BE2C (cell line): Measurements from ENCODE around the gene ASB14.

Experiments used
- DNase-seq: peaks from one replicate; pipeline ENCODE4 v3.0.0-alpha.2; 2020
- H3K27me3 ChIP-seq: fragments of 250-450 bp; sonication (Bioruptor Pico); 2 replicates; pipeline ENCODE4 v1.5.1; 2020; ENCODE audit warnings: mild to moderate bottlenecking
- H3K36me3 ChIP-seq: fragments of 250-450 bp; sonication (Bioruptor Pico); 2 replicates; pipeline ENCODE4 v1.5.1; 2020; ENCODE audit warnings: mild to moderate bottlenecking
- H3K4me1 ChIP-seq: fragments of 250-450 bp; sonication (Bioruptor Pico); 2 replicates; pipeline ENCODE4 v1.5.1; 2020
- H3K4me3 ChIP-seq: 2 replicates; pipeline ENCODE4 v1.5.1; 2011; ENCODE audit warnings: low read depth, low read length
- H3K9me3 ChIP-seq: fragments of 250-450 bp; sonication (Bioruptor Pico); 2 replicates; pipeline ENCODE4 v1.5.1; 2020
- TF ChIP-seq, protein P1 (sequence below): IDR thresholded peaks from 2 replicates; pipeline ENCODE4 v1.5.1; 2012; ENCODE audit warnings: mild to moderate bottlenecking, low read depth, low read length

The ASB14 gene

DNA sequence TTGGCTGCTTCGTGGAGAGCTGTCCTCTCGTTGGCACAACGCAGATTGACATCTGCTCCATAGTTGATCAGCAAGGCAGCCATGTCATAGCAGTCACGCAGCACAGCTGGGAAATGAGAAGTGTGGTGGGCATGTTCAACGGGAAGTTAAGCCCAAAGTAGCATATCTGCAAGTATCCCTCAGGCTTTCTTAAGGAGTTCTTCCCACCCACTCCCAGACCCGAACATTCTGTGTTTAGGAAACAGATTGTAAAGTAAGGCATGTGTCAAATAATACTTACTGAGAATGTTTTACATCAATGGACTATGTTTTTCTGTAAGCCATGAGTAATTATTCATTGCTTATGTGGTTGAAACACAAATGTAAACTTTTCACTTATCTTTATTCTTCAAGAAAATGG is 9.2 kb downstream of the ASB14 start:
- H3K4me1 ChIP-seq = no peaks in the 10 kb centered on the region
- H3K9me3 ChIP-seq = no peaks in the 10 kb centered on the region
- no peaks in the 10 kb centered on the region for H3K27me3 ChIP-seq
- TF ChIP-seq, protein P1, sequence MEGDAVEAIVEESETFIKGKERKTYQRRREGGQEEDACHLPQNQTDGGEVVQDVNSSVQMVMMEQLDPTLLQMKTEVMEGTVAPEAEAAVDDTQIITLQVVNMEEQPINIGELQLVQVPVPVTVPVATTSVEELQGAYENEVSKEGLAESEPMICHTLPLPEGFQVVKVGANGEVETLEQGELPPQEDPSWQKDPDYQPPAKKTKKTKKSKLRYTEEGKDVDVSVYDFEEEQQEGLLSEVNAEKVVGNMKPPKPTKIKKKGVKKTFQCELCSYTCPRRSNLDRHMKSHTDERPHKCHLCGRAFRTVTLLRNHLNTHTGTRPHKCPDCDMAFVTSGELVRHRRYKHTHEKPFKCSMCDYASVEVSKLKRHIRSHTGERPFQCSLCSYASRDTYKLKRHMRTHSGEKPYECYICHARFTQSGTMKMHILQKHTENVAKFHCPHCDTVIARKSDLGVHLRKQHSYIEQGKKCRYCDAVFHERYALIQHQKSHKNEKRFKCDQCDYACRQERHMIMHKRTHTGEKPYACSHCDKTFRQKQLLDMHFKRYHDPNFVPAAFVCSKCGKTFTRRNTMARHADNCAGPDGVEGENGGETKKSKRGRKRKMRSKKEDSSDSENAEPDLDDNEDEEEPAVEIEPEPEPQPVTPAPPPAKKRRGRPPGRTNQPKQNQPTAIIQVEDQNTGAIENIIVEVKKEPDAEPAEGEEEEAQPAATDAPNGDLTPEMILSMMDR = no peak
- no peaks in the 10 kb centered on the region for H3K36me3 ChIP-seq
- H3K4me3 ChIP-seq = no peak overlapping the region
- DNase-seq = no peak

GRCh38 chr3:57281715-57282114 is 10.8 kb downstream of the ASB14 start:
- H3K9me3 ChIP-seq = no peaks in the 10 kb centered on the region
- H3K4me3 ChIP-seq = no peak overlapping the region
- H3K27me3 ChIP-seq = no peaks in the 10 kb centered on the region
- TF ChIP-seq, protein P1 = no peak
- H3K4me1 ChIP-seq = no peaks in the 10 kb centered on the region
- no peak for DNase-seq
- H3K36me3 ChIP-seq = no peaks in the 10 kb centered on the region

DNA sequence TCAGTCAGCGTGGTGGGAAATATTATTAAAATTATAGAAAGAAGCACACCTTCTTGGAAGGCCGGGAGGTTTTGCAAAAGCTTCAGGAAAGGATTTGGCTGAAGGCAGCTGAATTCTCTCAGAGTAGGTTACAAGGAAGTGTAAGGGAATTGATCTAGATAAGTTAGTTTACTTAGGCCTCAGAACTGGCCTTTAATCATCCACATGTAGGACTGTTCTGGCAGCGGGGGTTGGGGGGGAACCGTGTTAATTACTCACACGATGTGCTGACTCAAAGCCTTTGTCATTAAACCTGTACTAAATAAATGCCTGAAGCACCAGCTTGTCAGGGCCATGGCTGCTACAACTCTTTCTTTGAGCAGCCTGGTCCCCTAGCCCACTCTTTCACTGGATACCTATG is 12.8 kb downstream of the ASB14 start:
- Histone ChIP-seq H3K27me3 (no peaks in the 10 kb centered on the region), H3K36me3 (no peaks in the 10 kb centered on the region), H3K9me3 (no peaks in the 10 kb centered on the region), H3K4me1 (no peaks in the 10 kb centered on the region), H3K4me3 (no peak overlapping the region)
- DNase-seq = no peak
- TF ChIP-seq, protein P1 = no peak

DNA sequence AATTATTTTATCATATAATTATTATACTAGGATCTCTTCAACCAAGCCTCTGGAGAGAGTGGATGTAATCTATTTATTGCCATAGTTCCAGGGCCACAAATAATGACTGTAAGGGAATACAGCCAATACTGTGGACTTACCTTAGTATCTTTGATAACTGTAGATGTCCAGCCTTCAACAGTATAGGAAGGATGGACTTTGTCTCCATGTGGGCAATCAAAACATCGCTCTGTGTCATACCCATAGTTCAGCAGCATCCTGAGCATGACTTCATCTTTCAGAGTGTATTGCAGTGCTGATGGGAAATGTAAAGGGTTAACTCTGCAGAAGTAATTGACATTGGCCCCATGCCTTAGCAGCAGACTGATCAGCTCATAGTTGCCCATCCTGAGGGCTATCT is 14.2 kb downstream of the ASB14 start:
- TF ChIP-seq, protein P1 = no peak
- DNase-seq = no peak

GRCh38 chr3:57275393-57275792 is 17.1 kb downstream of the ASB14 start:
- no peak for DNase-seq
- H3K36me3 ChIP-seq = no peaks in the 10 kb centered on the region
- no peaks in the 10 kb centered on the region for H3K27me3 ChIP-seq
- H3K4me1 ChIP-seq = no peaks in the 10 kb centered on the region
- no peaks in the 10 kb centered on the region for H3K9me3 ChIP-seq
- TF ChIP-seq, protein P1 = no peak
- no peak overlapping the region for H3K4me3 ChIP-seq

More for the DNA sequence above, 14.2 kb downstream of the ASB14 start:
- H3K4me3 ChIP-seq = no peak overlapping the region
- H3K36me3 ChIP-seq = no peaks in the 10 kb centered on the region
- no peaks in the 10 kb centered on the region for H3K9me3 ChIP-seq
- H3K27me3 ChIP-seq = no peaks in the 10 kb centered on the region
- no peaks in the 10 kb centered on the region for H3K4me1 ChIP-seq

DNA sequence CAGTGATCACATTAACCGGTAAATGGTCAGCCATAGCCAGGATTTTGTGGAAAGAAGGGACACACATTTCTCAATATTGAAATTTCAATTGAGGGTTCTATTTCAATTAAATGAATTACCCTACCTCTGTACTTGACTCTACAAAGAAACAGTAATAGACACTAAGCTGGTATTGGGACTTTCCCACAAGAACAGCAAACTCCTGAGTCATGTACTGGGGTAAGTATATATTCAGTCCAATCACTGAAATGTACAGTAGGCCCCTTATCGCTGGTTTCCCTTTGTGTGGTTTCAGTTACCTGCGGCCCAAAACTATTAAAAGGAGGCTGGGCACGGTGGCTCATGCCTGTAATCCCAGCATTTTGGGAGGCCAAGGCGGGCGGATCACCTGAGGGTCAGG is 17.6 kb downstream of the ASB14 start:
- Histone ChIP-seq H3K4me1 (no peaks in the 10 kb centered on the region), H3K36me3 (no peaks in the 10 kb centered on the region), H3K9me3 (no peaks in the 10 kb centered on the region), H3K27me3 (no peaks in the 10 kb centered on the region), H3K4me3 (no peak overlapping the region)
- no peak for DNase-seq
- TF ChIP-seq, protein P1 = no peak
